ENCODE data around the gene MCF2L2.
A peak's percentile ranks its signal among the peaks of the same experiment; 100 is the strongest.

MCF2L2 gene

DNA sequence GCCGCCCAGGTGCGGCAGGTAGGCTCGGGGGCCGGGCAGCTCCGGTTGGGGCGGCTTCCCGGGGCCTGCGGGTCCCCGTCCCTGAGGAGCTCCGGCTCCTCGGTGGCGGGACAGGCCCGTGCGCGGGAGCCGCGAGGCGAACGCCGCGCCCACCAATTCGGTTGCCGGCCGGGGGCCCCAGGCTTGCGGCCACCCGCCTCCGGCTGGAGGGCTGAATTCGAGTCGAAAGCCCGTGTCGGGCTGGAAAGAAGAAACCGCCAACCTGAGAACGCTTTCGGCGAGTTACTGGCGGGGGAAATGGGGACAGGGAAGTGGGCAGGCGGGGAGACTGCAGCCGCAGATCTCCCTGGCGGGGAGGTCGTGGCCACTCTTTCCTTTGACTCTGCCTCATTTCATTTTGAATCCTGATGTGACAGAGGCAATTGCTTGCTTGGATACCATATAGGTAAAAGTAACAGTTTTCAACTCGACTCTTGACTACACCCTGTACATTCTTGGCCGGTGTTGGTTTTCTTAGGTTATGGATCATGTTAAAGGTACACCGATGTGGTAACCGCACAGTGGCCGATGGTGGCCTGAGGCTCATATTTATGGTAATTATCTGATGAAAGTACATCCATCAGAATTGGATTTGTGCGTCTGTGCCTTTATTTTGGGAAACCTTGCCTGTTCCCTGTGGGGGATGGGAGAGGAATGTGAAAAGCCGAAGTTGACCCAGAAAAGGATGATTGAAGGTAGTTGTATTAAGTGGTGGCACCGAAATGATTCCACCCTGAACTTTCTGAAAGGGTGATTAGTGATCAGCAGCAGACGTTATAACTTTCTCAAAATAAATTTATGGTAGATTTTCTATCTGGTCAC lies 173.7 kb downstream of the MCF2L2 start (continued):
- no peak for TF ChIP-seq ZBTB21 (tag by site-specific recombination; IDR thresholded peaks at IDR 0.05)
- TF ChIP-seq ZNF785 (tag by site-specific recombination; IDR thresholded peaks at IDR 0.05): no peak
- TF ChIP-seq KLF10 (tag by site-specific recombination; IDR thresholded peaks at IDR 0.05): 0 out of 2 replicates have a peak, but pooled peaks have one; percentile 12
- TF ChIP-seq GLIS2 (tag by site-specific recombination; IDR thresholded peaks at IDR 0.05): peak; percentile 30; the same call in 1 of the 2 replicates
- peak; percentile 29; the same call in 1 of the 2 replicates for TF ChIP-seq ZNF600 (tag by site-specific recombination; IDR thresholded peaks at IDR 0.05)
- TF ChIP-seq KLF16 (tag by site-specific recombination; IDR thresholded peaks at IDR 0.05): no peak
- no peak for TF ChIP-seq ZNF560 (tag by site-specific recombination; IDR thresholded peaks at IDR 0.05; ENCODE audit: borderline replicate concordance)
- TF ChIP-seq, protein P1, sequence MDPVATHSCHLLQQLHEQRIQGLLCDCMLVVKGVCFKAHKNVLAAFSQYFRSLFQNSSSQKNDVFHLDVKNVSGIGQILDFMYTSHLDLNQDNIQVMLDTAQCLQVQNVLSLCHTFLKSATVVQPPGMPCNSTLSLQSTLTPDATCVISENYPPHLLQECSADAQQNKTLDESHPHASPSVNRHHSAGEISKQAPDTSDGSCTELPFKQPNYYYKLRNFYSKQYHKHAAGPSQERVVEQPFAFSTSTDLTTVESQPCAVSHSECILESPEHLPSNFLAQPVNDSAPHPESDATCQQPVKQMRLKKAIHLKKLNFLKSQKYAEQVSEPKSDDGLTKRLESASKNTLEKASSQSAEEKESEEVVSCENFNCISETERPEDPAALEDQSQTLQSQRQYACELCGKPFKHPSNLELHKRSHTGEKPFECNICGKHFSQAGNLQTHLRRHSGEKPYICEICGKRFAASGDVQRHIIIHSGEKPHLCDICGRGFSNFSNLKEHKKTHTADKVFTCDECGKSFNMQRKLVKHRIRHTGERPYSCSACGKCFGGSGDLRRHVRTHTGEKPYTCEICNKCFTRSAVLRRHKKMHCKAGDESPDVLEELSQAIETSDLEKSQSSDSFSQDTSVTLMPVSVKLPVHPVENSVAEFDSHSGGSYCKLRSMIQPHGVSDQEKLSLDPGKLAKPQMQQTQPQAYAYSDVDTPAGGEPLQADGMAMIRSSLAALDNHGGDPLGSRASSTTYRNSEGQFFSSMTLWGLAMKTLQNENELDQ (tag by site-specific recombination; IDR thresholded peaks at IDR 0.05; ENCODE audit: low read depth): no peak
- TF ChIP-seq, protein P2, sequence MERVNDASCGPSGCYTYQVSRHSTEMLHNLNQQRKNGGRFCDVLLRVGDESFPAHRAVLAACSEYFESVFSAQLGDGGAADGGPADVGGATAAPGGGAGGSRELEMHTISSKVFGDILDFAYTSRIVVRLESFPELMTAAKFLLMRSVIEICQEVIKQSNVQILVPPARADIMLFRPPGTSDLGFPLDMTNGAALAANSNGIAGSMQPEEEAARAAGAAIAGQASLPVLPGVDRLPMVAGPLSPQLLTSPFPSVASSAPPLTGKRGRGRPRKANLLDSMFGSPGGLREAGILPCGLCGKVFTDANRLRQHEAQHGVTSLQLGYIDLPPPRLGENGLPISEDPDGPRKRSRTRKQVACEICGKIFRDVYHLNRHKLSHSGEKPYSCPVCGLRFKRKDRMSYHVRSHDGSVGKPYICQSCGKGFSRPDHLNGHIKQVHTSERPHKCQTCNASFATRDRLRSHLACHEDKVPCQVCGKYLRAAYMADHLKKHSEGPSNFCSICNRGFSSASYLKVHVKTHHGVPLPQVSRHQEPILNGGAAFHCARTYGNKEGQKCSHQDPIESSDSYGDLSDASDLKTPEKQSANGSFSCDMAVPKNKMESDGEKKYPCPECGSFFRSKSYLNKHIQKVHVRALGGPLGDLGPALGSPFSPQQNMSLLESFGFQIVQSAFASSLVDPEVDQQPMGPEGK (tag by site-specific recombination; IDR thresholded peaks at IDR 0.05): peak; percentile 53
- TF ChIP-seq ZNF391 (tag by site-specific recombination; IDR thresholded peaks at IDR 0.05; ENCODE audit: borderline replicate concordance, low read depth): peak; percentile 18; the same call in 1 of the 2 replicates
- no peak for TF ChIP-seq ZNF654 (tag by site-specific recombination; IDR thresholded peaks at IDR 0.05; ENCODE audit: low read depth)
- TF ChIP-seq GLI2 (tag by site-specific recombination; IDR thresholded peaks at IDR 0.05; ENCODE audit: borderline replicate concordance, low read depth): no peak
- no peak for TF ChIP-seq GLI4 (tag by site-specific recombination; IDR thresholded peaks at IDR 0.05)
- TF ChIP-seq ZNF335 (tag by site-specific recombination; conservative IDR thresholded peaks at IDR 0.05): peak; percentile 56
- no peak for TF ChIP-seq ZBTB7A (tag by site-specific recombination; IDR thresholded peaks at IDR 0.05; ENCODE audit: low read depth)
- TF ChIP-seq ZNF473 (tag by site-specific recombination; IDR thresholded peaks at IDR 0.05): no peak
- TF ChIP-seq ZFHX2 (tag by site-specific recombination; conservative IDR thresholded peaks at IDR 0.05): no peak
- TF ChIP-seq, protein P3, sequence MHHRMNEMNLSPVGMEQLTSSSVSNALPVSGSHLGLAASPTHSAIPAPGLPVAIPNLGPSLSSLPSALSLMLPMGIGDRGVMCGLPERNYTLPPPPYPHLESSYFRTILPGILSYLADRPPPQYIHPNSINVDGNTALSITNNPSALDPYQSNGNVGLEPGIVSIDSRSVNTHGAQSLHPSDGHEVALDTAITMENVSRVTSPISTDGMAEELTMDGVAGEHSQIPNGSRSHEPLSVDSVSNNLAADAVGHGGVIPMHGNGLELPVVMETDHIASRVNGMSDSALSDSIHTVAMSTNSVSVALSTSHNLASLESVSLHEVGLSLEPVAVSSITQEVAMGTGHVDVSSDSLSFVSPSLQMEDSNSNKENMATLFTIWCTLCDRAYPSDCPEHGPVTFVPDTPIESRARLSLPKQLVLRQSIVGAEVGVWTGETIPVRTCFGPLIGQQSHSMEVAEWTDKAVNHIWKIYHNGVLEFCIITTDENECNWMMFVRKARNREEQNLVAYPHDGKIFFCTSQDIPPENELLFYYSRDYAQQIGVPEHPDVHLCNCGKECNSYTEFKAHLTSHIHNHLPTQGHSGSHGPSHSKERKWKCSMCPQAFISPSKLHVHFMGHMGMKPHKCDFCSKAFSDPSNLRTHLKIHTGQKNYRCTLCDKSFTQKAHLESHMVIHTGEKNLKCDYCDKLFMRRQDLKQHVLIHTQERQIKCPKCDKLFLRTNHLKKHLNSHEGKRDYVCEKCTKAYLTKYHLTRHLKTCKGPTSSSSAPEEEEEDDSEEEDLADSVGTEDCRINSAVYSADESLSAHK (tag by site-specific recombination; IDR thresholded peaks at IDR 0.05): peak; percentile 34; the same call in 1 of the 2 replicates
- TF ChIP-seq MYNN (tag by site-specific recombination; IDR thresholded peaks at IDR 0.05; ENCODE audit: borderline replicate concordance): no peak
- TF ChIP-seq ZNF114 (tag by site-specific recombination; IDR thresholded peaks at IDR 0.05): no peak
- no peak for TF ChIP-seq ZNF133 (tag by site-specific recombination; IDR thresholded peaks at IDR 0.05)
- TF ChIP-seq, protein P4, sequence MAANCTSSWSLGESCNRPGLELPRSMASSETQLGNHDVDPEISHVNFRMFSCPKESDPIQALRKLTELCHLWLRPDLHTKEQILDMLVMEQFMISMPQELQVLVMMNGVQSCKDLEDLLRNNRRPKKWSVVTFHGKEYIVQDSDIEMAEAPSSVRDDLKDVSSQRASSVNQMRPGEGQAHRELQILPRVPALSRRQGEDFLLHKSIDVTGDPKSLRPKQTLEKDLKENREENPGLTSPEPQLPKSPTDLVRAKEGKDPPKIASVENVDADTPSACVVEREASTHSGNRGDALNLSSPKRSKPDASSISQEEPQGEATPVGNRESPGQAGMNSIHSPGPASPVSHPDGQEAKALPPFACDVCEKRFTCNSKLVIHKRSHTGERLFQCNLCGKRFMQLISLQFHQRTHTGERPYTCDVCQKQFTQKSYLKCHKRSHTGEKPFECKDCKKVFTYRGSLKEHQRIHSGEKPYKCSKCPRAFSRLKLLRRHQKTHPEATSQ (tag by site-specific recombination; IDR thresholded peaks at IDR 0.05): no peak
- no peak for TF ChIP-seq ZNF138 (tag by site-specific recombination; IDR thresholded peaks at IDR 0.05; ENCODE audit: borderline replicate concordance)
- TF ChIP-seq, protein P5, sequence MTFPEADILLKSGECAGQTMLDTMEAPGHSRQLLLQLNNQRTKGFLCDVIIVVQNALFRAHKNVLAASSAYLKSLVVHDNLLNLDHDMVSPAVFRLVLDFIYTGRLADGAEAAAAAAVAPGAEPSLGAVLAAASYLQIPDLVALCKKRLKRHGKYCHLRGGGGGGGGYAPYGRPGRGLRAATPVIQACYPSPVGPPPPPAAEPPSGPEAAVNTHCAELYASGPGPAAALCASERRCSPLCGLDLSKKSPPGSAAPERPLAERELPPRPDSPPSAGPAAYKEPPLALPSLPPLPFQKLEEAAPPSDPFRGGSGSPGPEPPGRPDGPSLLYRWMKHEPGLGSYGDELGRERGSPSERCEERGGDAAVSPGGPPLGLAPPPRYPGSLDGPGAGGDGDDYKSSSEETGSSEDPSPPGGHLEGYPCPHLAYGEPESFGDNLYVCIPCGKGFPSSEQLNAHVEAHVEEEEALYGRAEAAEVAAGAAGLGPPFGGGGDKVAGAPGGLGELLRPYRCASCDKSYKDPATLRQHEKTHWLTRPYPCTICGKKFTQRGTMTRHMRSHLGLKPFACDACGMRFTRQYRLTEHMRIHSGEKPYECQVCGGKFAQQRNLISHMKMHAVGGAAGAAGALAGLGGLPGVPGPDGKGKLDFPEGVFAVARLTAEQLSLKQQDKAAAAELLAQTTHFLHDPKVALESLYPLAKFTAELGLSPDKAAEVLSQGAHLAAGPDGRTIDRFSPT (tag by site-specific recombination; IDR thresholded peaks at IDR 0.05): no peak
- TF ChIP-seq, protein P6, sequence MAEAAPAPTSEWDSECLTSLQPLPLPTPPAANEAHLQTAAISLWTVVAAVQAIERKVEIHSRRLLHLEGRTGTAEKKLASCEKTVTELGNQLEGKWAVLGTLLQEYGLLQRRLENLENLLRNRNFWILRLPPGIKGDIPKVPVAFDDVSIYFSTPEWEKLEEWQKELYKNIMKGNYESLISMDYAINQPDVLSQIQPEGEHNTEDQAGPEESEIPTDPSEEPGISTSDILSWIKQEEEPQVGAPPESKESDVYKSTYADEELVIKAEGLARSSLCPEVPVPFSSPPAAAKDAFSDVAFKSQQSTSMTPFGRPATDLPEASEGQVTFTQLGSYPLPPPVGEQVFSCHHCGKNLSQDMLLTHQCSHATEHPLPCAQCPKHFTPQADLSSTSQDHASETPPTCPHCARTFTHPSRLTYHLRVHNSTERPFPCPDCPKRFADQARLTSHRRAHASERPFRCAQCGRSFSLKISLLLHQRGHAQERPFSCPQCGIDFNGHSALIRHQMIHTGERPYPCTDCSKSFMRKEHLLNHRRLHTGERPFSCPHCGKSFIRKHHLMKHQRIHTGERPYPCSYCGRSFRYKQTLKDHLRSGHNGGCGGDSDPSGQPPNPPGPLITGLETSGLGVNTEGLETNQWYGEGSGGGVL (tag by site-specific recombination; IDR thresholded peaks at IDR 0.05): no peak
- TF ChIP-seq ZNF211 (tag by site-specific recombination; IDR thresholded peaks at IDR 0.05; ENCODE audit: low read depth): no peak
